GM21717 (cell line): ENCODE data around the gene VPS37B.
"Not testable (repeated sequence)": the region's sequence is repeated elsewhere in the genome, so short reads cannot be mapped to it uniquely, and the experiment has no call there.

ENCODE experiments used
- ATAC-seq: cut with Tn5 transposase; IDR thresholded peaks from one replicate; pipeline ENCODE4 v1.9.1; 2021; ENCODE audit warnings: mild to moderate bottlenecking, moderate library complexity; ENCODE audit not compliant: unreplicated experiment

Gene VPS37B

DNA sequence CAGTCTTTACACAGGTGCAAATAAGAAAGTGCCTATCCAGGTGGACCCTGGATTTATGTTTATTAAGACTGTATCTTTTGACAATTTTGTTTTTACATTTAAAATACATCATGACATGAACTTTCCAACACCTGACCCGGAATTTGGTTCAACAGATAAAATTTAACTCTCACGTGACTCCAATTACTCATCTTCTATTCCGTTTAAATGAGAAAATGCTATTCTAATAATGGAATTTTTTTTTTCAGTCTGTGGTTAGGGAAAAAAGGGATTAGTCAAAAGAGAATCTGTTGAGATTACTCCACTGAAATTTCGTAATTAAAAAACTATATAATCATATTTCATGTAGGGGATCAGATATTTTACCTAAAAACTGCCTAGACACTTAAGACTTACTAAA is 11.1 kb downstream of the VPS37B start:
- ATAC-seq, result no peak

GRCh38 chr12:122884091-122884826 is 11.7 kb downstream of the VPS37B start:
- no peak for ATAC-seq

GRCh38 chr12:122882908-122883558 is 12.9 kb downstream of the VPS37B start:
- no peak for ATAC-seq

DNA sequence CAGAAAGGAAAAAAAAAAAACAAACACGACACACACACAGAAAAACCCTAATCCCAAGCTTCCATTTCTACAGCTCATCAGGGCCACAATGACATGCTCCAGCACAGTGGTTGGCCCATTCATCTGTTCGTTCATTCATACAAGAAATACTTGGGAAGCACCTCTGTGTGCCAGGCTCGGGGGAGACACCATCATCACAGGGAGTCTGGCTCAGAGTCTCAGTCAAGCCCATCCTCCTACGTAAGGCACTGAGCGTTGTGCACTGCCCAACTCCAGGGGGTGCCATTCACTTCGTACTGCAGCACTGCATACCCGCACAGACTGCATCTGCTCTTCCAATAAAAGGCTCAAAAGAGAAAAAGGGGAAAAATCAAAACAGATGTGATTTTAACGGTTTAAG is 15.3 kb downstream of the VPS37B start:
- no peak for ATAC-seq

DNA sequence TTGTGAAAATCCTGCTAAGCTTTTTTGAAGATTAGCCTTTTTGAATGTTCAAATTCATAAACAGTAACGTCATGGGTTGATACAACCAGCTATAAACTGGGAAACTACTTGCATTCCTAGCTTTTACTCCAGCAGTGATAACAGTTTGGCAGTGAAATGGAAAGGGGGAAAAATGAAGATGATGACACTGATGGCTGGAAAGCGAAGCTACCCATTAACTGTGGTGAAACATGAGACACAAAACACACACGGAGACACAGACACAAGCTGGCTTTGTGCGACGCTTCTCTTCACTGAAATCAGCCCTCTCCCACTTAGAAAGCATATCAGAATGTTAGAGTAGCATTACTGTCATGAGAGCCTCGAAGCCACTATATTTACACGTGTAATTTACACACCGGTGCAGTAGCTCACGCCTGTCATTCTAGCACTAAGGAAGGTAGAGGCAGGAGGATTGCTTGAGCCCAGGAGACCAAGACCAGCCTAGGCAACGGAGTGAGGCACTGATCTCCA is 15.7 kb downstream of the VPS37B start:
- no peak for ATAC-seq

GRCh38 chr12:122878780-122879612 is 16.9 kb downstream of the VPS37B start:
- ATAC-seq, result no peak

DNA sequence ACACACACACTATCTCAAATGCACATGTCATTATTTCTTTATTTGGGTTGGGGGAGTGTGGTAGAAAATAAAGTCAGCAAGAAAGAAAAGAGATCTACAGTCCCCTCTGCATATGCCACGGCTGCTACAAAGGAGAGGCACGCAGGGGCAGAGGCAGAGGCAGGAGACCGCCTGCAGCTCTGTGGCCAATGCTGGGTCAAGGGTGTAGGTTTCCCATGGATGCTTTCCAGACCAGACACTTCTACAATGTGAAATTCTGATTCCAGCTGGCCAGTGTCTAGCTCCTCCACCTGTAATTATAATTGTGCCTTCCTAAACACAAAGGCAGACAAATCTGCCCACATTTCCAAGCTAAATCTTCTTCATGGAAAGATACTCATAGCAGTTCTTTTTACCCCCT is 19.2 kb downstream of the VPS37B start:
- ATAC-seq, result no peak

- ATAC-seq, result not testable (repeated sequence)
These were observed 19.6 kb downstream of the VPS37B start for GRCh38 chr12:122876281-122876680.

DNA sequence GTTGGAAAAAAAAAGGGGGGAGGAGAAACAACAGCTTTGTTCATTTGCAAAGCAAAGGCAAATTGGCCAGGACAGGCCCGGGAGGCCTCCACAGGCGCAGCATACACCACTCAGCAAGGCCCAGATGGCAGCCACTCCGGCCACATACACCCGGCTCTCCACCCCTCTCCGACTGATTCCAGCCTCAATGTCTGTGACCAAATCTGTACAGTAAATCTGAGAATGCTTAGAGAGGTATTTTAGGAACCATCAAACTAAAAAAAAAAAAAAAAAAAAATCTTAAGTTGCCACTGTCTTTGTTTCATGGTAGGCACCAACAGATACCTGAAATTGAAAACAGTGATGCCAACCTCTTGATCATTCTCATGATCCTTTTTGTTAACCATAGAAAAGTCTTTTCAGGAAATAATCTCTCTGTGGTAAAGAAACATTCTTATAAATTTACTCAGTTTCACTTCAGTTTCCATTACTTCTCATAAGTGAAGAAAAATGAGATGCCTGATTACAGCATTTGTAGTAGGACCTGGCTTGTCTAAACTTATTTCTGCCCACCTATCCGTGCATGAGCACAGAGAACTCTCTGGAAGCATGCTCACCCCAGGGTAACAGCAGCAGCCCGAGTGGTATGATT is 20.2 kb downstream of the VPS37B start:
- peak; percentile 51 for ATAC-seq

DNA sequence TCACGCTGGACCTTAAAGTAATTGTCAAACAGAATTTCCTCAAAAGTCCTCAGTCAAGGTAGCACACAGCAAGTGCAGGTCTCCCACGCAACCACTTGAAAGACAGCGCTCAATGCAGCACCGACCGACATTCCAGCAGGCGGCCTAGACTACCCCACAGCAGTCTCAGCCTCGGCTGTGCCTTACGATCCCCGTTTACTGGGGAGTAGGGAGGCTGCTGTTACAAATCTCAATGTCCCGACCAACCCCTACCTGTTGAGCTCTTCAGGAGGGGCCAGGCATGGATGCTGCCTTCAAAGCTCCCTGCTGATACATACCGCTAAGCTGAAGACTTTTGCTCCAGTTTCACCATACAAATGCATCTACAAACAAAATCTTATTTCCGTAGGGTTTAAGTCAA is 21.8 kb downstream of the VPS37B start:
- ATAC-seq, result no peak

DNA sequence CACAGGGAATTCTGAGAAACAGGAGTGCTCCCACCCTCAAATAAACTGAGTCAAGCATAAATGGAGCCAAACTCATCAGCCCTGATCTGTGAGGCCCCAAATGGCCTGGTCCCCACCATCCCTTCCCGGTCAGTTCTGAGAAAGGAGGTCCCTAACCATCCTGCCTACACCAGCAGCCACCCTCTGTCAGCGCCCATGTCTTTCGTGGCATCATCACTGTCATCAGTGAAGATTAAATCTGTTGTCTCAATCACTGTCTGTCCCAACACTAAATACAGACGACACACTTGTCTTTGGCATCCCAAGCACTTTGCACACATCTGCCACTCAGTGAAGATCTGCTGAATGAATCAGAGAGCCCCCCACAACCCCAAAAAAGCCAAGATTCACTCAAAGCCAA is 22.4 kb downstream of the VPS37B start:
- ATAC-seq, result no peak

DNA sequence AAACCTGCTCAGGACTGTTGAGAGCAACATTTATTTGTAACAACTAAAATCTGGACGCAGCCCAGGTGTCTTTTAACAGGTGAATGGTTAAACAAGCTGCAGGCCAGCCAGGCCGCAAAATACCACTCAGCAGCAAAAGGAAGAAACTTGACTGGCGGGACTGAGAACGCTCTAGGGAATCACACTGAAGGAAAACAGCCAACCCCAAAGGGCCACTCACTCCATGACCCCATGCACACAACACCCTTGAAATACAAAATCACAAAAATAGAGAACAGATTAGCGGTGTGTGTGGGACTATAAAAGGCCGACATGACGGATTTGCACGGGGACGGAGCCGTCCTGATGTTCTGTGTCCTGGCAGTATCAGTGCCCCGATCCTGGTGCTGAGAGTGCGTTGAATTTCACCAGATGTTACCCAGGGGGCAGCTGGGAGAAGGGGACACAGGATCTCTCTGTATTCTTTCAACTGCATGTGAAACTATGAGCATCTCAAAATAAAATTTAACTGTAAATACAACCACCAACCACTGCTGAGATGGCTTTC is 23.0 kb downstream of the VPS37B start:
- no peak for ATAC-seq

DNA sequence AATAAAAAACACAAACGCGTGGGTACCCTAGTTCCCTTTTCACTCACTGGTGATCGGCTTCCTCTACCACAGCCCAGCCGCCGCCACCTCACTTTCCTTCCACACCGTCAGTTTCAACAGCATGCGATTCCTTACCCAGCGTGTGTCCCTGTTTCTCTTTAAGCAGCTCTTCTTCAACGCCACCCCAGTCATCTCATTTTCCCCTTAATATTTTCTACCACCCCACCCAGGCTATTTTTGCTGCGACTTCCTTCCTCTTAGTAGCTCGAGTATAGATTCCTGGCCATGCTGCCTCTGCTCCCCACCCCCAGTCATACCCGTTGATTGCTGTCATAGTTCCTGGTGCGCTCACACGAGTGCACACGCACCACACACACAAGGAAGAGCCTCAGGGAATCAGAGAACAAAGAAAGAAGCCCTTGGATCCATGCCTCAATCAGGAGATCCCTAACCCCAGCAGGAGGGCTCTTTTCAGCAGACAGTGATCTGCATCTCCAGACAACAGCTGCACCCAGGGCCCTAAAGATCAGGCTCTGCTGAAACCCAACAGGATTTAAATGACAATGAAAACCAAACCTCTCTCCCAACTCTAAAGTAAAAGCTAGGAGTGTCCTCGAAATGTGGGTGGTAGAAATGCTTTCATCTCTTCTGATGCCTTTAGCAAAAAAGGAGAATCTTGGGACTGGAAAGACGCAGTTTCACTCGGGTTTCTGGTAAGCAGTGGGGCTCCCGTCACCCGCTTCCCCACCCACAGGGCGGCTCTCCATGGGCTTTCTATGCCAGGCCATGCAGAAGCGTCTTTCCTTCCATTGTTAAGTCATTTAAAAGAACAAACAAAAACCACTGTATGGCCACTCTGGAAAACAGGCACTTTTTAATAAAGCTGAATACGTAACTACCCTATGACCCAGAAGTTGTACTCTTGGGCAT is 23.8 kb downstream of the VPS37B start:
- ATAC-seq, result peak; percentile 41

DNA sequence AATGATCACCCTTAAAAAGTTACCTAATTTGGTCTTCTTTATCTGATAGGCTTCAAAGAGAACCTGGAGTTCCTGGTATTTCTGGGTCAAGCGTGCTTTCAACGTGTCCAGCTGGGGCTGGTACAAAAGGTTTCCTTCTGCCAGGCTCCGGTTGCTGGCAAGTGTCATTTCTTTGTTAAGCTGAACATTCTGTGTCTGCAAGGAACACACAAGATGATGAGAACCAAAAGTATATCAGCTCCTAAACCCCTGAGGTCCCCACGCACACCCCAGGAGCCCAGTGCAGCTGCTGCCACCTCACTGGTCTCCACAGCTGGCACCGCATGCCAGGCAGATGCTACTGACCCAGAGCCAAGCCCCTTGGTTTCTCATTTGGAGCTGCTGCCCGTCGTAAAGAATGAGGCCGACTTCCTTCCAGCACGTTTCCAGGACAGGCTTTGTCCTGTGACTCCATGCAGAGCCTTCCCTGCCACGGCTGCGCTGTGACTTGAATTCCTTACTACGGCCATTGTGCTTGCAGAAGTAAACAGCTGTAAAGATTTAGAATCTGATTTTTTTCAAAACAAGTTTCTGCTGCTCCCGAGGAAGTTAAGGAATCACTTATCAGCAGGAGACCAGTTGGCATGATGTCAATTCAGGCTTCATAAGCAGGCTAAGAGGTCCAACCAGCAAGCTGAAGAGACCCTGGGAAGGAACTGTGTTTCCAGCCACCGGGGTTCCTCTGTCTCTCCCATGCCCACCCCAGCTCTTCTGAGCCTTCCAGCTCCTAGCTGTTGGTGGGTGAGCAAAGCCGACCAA is 24.9 kb downstream of the VPS37B start:
- ATAC-seq, result no peak

GRCh38 chr12:122870163-122870842 is 25.6 kb downstream of the VPS37B start:
- no peak for ATAC-seq

DNA sequence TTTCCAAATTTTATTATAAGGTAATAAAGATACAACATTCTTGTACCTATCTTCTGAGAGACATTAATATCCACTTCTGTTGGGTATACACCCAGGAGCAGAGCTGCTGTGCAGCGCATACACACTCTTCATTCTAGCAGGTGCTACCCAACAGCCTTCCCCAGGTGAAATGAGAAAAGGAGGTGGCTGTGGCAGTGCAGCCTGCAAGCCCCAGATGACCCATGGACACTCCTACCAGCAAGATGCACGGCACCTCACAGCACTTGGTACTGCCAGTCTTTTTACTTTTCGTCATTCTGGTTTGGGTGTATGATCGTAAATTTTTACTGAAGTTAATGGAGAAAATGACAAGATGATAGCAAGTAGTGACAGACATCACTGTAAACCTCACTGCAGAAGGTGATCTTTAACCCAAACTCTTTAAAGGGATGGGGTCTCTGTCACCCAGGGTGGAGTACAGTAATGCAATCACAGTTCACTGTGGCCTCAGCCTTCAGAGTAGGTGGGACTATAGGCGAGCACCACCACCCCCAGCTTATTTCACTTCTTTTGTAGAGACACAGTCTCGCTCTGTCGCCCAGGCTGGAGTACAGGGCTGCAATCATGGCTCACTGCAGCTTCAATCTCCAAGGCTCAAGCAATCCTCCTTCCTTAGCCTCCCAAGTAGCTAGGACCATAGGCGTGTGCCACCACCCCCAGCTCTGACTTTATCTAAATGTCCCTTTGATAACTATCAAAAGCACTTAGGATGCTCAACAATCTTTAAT is 26.5 kb downstream of the VPS37B start:
- ATAC-seq, result no peak

DNA sequence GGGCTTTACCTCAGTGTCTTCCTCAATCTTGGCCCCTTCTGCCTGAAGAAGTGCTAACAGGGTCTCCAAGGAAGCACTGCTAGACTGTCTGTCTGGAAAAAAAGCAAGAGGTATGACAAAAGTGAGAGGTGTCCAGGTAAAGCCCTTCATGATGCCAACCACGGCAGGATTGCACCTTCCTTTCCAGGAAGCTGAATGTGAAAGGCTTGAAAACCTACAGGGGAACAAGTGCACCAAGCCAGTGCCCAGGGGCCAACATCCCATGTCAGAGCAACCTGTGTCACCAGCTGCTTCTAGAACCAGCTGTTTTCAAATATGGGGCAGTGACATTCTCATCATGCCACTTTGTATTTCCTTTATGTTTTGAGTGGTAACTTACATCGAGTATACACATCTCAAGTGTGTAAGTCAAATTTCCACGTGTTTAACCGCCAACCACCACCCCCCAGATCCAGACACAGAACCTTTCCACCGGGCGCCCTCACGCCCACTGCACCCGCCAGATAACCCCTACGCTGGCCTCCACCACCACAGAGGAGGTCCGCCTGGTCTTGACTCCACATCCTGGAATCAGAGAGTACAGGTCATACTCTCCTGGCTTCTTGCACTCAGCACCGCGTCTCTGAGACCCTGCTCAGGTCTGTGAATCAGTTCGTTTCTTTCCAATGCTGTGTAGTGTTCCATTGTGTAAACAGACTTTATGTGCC is 27.3 kb downstream of the VPS37B start:
- ATAC-seq, result no peak
